HepG2 (cell line): ENCODE measurements around the gene THOC7.

Experiments
- DBP ChIP-seq: sonication (generic); formaldehyde crosslinking; IDR thresholded peaks from 2 replicates; pipeline ENCODE4 v1.4.0; 2020; ENCODE audit warnings: missing genetic modification reagents; ENCODE audit errors: not compliant biosample characterization
- FOXJ3 ChIP-seq: sonication (generic); formaldehyde crosslinking; IDR thresholded peaks from 2 replicates; pipeline ENCODE4 v1.4.0; 2020; ENCODE audit warnings: missing genetic modification reagents, mild to moderate bottlenecking, borderline replicate concordance
- FOXK2 ChIP-seq: fragments of 450-650 bp; IDR thresholded peaks from 2 replicates; pipeline ENCODE4 v1.6.1; 2016
- GMEB1 ChIP-seq: sonication (generic); formaldehyde crosslinking; IDR thresholded peaks from 2 replicates; pipeline ENCODE4 v1.5.1; 2020; ENCODE audit warnings: missing genetic modification reagents, mild to moderate bottlenecking, borderline replicate concordance
- JUN ChIP-seq: sonication (generic); formaldehyde crosslinking; IDR thresholded peaks from 2 replicates; pipeline ENCODE4 v1.4.0; 2020; ENCODE audit warnings: mild to moderate bottlenecking, missing genetic modification reagents
- KLF11 ChIP-seq: IDR thresholded peaks from 2 replicates; pipeline ENCODE4 v1.6.1; 2016; ENCODE audit warnings: missing compliant biosample characterization
- NCOR1 ChIP-seq: fragments of 200-600 bp; sonication (generic); IDR thresholded peaks from 2 replicates; pipeline ENCODE4 v1.7.0; 2017; ENCODE audit warnings: antibody characterized with exemption, low read length, borderline replicate concordance
- PBX3 ChIP-seq: sonication (generic); formaldehyde crosslinking; IDR thresholded peaks from 2 replicates; pipeline ENCODE4 v1.8.1; 2023; ENCODE audit warnings: missing genetic modification reagents, inconsistent platforms, borderline replicate concordance
- RBM22 ChIP-seq: fragments of 200-400 bp; formaldehyde crosslinking; optimal IDR thresholded peaks from 2 replicates; pipeline ENCODE3; 2017; ENCODE audit warnings: mild to moderate bottlenecking, low read length, moderate library complexity
- REST ChIP-seq, 2 experiments: IDR thresholded peaks; 2 replicates each; pipeline ENCODE4 v1.6.1; 2011 to 2012; ENCODE audit warnings: low read length in 2 of 2, borderline replicate concordance in 1 of 2, low read depth in 1 of 2, mild to moderate bottlenecking in 1 of 2, moderate library complexity in 1 of 2
- RNF219 ChIP-seq: sonication (generic); formaldehyde crosslinking; IDR thresholded peaks from 2 replicates; pipeline ENCODE4 v1.5.0; 2020; ENCODE audit warnings: mild to moderate bottlenecking, missing genetic modification reagents
- SMAD1 ChIP-seq: sonication (generic); formaldehyde crosslinking; IDR thresholded peaks from 2 replicates; pipeline ENCODE4 v1.4.0; 2020; ENCODE audit warnings: missing genetic modification reagents, low read depth, mild to moderate bottlenecking, borderline replicate concordance
- ZFX ChIP-seq: sonication (generic); formaldehyde crosslinking; IDR thresholded peaks from 2 replicates; pipeline ENCODE4 v1.4.0; 2020; ENCODE audit warnings: mild to moderate bottlenecking, low read depth, missing genetic modification reagents, moderate library complexity

GRCh38 chr3:63905731-63906620 lies 42.4 kb upstream of the THOC7 start:
- no peak for TF ChIP-seq GMEB1
- TF ChIP-seq JUN (CRISPR knock-in tag) = no peak
- no peak for TF ChIP-seq ZFX
- no peak for TF ChIP-seq FOXK2
- no peak for TF ChIP-seq RBM22
- no peak for TF ChIP-seq SMAD1
- no peak for TF ChIP-seq PBX3 (CRISPR knock-in tag)
- no peak for TF ChIP-seq REST (IDR thresholded peaks at IDR 0.05; ENCODE audit: borderline replicate concordance in 1 of 2, low read depth in 1 of 2, low read length in 2 of 2)
- TF ChIP-seq RNF219 = no peak
- no peak for TF ChIP-seq DBP (CRISPR knock-in tag)
- no peak for TF ChIP-seq FOXJ3 (CRISPR knock-in tag)
- TF ChIP-seq NCOR1 = no peak
- TF ChIP-seq KLF11 (CRISPR knock-in tag) = no peak
